ENCODE results near the gene PLTP. TPM values are rescaled to one million over a fixed set of nuclear protein-coding genes. Genes with fewer than 3 reads are reported as not detected.

The PLTP gene
- total RNA-seq, 1 donor from 2014 or later = 162 TPM

DNA sequence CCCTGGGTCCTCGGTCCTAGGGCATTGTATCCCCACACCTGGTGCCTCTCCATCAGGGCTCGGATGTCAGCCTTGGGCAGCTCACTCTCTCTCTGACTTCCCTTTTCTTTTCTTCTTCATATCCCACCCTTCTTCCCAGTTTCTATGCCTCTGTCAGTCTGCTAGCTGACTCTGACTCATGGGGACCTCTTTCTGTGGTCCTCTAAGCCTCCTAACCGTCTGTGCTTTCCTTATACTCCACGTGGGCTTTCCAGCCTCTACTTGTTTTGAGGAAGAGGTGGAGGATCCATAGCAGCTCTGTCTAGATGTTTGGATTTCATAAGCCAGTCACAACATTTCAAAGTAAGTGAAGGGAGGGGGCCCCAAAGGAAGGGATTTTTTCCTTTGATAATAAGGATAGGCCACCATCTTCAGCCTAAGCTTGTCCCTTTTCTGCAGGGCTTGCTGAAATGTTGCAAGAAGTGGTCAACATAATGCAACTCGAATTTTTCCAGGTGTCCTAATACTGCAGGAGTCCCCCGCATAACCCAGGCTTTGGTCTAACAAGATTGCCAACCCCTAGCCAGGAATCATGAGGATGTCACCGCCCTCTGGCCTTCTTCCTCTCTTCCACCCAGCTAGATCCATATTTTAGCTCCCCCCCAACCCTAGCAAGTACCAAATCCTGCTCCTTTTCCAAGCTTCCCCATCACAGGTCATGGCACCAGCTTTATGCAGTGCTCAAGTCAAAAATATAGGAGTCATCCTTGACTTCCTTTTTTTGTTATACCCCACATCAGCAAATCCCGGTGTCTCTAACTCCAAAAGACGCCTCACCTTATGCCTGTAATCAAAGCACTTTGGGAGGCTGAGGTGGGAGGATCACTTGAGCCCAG, 8.7 kb upstream of the PLTP start:
- no peak overlapping the region for H3K4me3 ChIP-seq (ENCODE audit: insufficient read depth, low read depth, low read length)

DNA sequence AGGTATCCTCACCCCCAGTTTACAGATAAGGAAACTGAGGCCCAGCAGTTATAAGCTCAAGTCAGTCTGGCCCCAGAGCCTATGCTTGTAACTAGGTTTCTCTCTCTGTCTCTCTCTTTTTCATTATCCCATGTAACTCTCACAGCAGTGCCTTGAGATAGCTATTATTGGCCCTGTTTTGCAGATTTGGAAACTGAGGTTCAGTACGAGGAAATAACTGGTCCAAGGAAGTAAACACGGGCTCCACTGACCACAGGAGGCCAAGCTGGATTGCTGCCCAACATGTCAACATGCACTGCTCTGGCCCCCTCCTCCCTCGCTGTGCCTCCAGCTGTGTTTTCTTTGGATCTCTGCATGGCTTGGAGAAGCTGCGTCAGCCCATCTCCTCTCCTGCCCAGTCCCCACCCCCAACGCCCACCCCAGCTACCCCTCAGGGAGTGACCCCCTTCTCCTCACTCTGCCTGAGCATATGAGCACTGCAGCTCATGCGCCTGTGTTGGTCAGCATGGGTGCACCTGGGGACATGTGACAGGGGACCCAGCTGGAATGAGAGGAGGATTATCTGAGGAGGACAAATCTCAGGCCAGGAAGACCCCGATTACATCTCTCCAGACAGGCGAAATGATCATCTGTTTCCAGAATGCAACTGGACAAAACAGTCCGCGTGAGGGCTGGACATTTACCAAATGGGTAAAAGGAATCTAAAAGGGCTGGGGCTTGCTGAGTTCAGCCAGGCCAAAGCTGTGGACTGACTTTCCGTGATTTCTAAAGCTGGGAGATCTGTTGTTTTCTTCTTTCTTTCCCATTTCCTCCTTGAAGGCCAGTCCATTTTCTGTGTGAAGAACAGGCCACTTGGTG, 7.8 kb upstream of the PLTP start:
- Histone ChIP-seq H3K27ac (ENCODE audit: low read depth, low read length) (peak overlapping the region; percentile 48), H3K79me2 (ENCODE audit: insufficient read depth, low read length) (no peaks in the 10 kb centered on the region), H3K4me3 (ENCODE audit: insufficient read depth, low read depth, low read length) (no peak overlapping the region), H2AFZ (ENCODE audit: low read depth, low read length) (peak overlapping the region; percentile 18), H4K20me1 (ENCODE audit: insufficient read depth, low read length) (no peaks in the 10 kb centered on the region), H3K4me1 (ENCODE audit: insufficient read depth, low read length) (peaks cover 21% of the 10 kb centered on the region), H3K9me3 (ENCODE audit: insufficient read depth, low read depth, low read length) (no peaks in the 10 kb centered on the region), H3K4me2 (ENCODE audit: low read length) (peak overlapping the region; percentile 70), H3K36me3 (ENCODE audit: insufficient read depth, low read length) (no peaks in the 10 kb centered on the region), H3K27me3 (ENCODE audit: insufficient read depth, low read length) (no peaks in the 10 kb centered on the region), H3K9ac (ENCODE audit: low read length) (peak overlapping the region; percentile 40)
- Mint-ChIP-seq H3K36me3 (ENCODE audit: low read depth, unreplicated experiment) (peaks cover 3% of the 10 kb centered on the region), H3K4me1 (ENCODE audit: low read depth, unreplicated experiment) (peaks cover 11% of the 10 kb centered on the region), H3K27ac (ENCODE audit: unreplicated experiment) (peak overlapping the region; percentile 22), H3K4me3 (ENCODE audit: unreplicated experiment) (no peak overlapping the region), H3K27me3 (ENCODE audit: low read depth, unreplicated experiment) (peaks cover 2% of the 10 kb centered on the region), H3K9me3 (ENCODE audit: unreplicated experiment) (no peaks in the 10 kb centered on the region)
- DNase-seq (ENCODE audit: low read depth) (peak; percentile 79), FAIRE-seq (no peak)
- no peak for TF ChIP-seq EZH2 (IDR thresholded peaks at IDR 0.05; ENCODE audit: insufficient read depth, low read length)
- TF ChIP-seq, protein P1, sequence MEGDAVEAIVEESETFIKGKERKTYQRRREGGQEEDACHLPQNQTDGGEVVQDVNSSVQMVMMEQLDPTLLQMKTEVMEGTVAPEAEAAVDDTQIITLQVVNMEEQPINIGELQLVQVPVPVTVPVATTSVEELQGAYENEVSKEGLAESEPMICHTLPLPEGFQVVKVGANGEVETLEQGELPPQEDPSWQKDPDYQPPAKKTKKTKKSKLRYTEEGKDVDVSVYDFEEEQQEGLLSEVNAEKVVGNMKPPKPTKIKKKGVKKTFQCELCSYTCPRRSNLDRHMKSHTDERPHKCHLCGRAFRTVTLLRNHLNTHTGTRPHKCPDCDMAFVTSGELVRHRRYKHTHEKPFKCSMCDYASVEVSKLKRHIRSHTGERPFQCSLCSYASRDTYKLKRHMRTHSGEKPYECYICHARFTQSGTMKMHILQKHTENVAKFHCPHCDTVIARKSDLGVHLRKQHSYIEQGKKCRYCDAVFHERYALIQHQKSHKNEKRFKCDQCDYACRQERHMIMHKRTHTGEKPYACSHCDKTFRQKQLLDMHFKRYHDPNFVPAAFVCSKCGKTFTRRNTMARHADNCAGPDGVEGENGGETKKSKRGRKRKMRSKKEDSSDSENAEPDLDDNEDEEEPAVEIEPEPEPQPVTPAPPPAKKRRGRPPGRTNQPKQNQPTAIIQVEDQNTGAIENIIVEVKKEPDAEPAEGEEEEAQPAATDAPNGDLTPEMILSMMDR (IDR thresholded peaks at IDR 0.05; ENCODE audit: insufficient read depth, low read depth, low read length) = no peak

More for the DNA sequence above, 8.7 kb upstream of the PLTP start:
- Histone ChIP-seq H3K9me3 (ENCODE audit: insufficient read depth, low read depth, low read length) (no peaks in the 10 kb centered on the region), H3K27ac (ENCODE audit: low read depth, low read length) (peak overlapping the region; percentile 48), H3K36me3 (ENCODE audit: insufficient read depth, low read length) (no peaks in the 10 kb centered on the region), H3K79me2 (ENCODE audit: insufficient read depth, low read length) (no peaks in the 10 kb centered on the region), H3K4me1 (ENCODE audit: insufficient read depth, low read length) (peaks cover 21% of the 10 kb centered on the region), H3K27me3 (ENCODE audit: insufficient read depth, low read length) (no peaks in the 10 kb centered on the region), H3K4me2 (ENCODE audit: low read length) (peak overlapping the region; percentile 70), H4K20me1 (ENCODE audit: insufficient read depth, low read length) (no peaks in the 10 kb centered on the region), H2AFZ (ENCODE audit: low read depth, low read length) (peak overlapping the region; percentile 18), H3K9ac (ENCODE audit: low read length) (peak overlapping the region; percentile 40)
- peaks cover 11% of the 10 kb centered on the region for H3K4me1 Mint-ChIP-seq (ENCODE audit: low read depth, unreplicated experiment)
- H3K4me3 Mint-ChIP-seq (ENCODE audit: unreplicated experiment) = peak overlapping the region; percentile 54
- peak; percentile 19 for DNase-seq (ENCODE audit: low read depth)
- peaks cover 3% of the 10 kb centered on the region for H3K36me3 Mint-ChIP-seq (ENCODE audit: low read depth, unreplicated experiment)
- no peaks in the 10 kb centered on the region for H3K9me3 Mint-ChIP-seq (ENCODE audit: unreplicated experiment)
- TF ChIP-seq EZH2 (IDR thresholded peaks at IDR 0.05; ENCODE audit: insufficient read depth, low read length) = no peak
- TF ChIP-seq, protein P1 (IDR thresholded peaks at IDR 0.05; ENCODE audit: insufficient read depth, low read depth, low read length) = no peak
- no peak overlapping the region for H3K27ac Mint-ChIP-seq (ENCODE audit: unreplicated experiment)
- no peak for FAIRE-seq
- H3K27me3 Mint-ChIP-seq (ENCODE audit: low read depth, unreplicated experiment) = peaks cover 2% of the 10 kb centered on the region

All from astrocyte (in vitro differentiated cells and primary cell).